SH-SY5Y (cell line): ENCODE data around the gene KCNIP4.

Experiments
- GATA2 ChIP-seq: IDR thresholded peaks from 2 replicates; pipeline ENCODE4 v1.6.1; 2011; ENCODE audit warnings: mild to moderate bottlenecking, low read depth, low read length
- GATA3 ChIP-seq: IDR thresholded peaks from 2 replicates; pipeline ENCODE4 v1.6.1; 2011; ENCODE audit warnings: low read depth, mild to moderate bottlenecking, low read length, moderate library complexity

GRCh38 chr4:21688596-21689265 is 259.8 kb downstream of the KCNIP4 start:
- no peak for TF ChIP-seq GATA2
- TF ChIP-seq GATA3 = no peak
